Activated naive CD8-positive, alpha-beta T cell treated with anti-CD3 and anti-CD28 coated beads, Interleukin-2, amount 10 ng/mL, durations not matched to agents 7 days and 5 days (primary cell): ENCODE measurements around the gene SLC9A9. TPM values are rescaled to one million over a fixed set of nuclear protein-coding genes. Genes with fewer than 3 reads are reported as not detected.

Experiments used
- ATAC-seq: fragments of 150-1000 bp; cut with Tn5 transposase; one replicate; pipeline ENCODE4 v1.10.0; 2021; ENCODE audit warnings: low read depth, moderate library complexity
- POLR2A ChIA-PET: fragments of 350-600 bp; sonication (Branson Sonifier 250); formaldehyde crosslinking; loops from one replicate; lab custom pipeline; 2021; ENCODE audit warnings: antibody characterized with exemption; lab: Charles Lee
- DNase-seq: peaks from one replicate; pipeline ENCODE4 v3.0.0; 2021
- H3K27ac Mint-ChIP-seq: one replicate; pipeline ENCODE4 v1.8.0; 2022; ENCODE audit warnings: mild to moderate bottlenecking, mixed read lengths
- H3K27me3 Mint-ChIP-seq: one replicate; pipeline ENCODE4 v1.8.0; 2022; ENCODE audit warnings: mild to moderate bottlenecking, moderate library complexity, mixed read lengths
- H3K36me3 Mint-ChIP-seq: one replicate; pipeline ENCODE4 v1.8.0; 2021; ENCODE audit warnings: mild to moderate bottlenecking, mixed read lengths
- H3K4me1 Mint-ChIP-seq: one replicate; pipeline ENCODE4 v1.8.0; 2021; ENCODE audit warnings: mixed read lengths
- H3K4me3 Mint-ChIP-seq: one replicate; pipeline ENCODE4 v1.8.0; 2022; ENCODE audit warnings: mild to moderate bottlenecking, moderate library complexity, mixed read lengths
- H3K9me3 Mint-ChIP-seq: one replicate; pipeline ENCODE4 v1.8.0; 2021; ENCODE audit warnings: mixed read lengths
- total RNA-seq, 2 experiments: library from RNA; stranded (reverse); gene quantifications; one replicate each; pipeline ENCODE4 v1.2.3, GENCODE V29; 2021

The SLC9A9 gene
- total RNA-seq, 2 experiments from 2014 or later = 9.9 to 13.2 TPM

DNA sequence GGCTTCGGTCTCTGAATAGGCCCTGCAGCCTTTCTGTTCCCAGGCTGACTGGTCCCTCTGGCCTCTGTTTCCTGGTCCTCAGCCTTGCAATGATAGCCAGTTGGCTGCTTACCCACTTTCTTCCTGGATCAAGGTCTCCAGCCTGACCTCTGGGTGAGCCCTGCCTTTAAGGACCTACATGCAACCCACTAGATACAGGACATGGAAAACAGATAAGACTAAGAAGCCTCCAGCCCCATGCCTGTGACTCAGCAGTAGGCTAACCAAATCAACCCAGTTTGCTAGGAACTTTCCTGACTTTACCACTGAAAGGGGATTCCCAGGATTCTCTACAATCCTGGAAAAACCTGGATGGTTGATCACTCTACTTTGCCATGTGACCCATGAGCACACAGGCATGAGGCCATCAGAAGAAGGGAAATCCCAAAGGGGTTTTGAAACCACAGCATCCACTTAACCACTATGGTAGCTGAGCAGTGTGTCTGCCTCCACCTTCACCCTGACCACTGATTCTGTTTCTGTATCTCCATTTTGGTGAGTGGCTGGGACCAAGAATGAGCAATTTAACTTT lies 540.6 kb downstream of the SLC9A9 start:
- Mint-ChIP-seq H3K4me1 (peaks cover 4% of the 10 kb centered on the region), H3K27me3 (no peaks in the 10 kb centered on the region), H3K4me3 (no peak overlapping the region), H3K9me3 (no peaks in the 10 kb centered on the region), H3K27ac (no peak overlapping the region), H3K36me3 (no peaks in the 10 kb centered on the region)
- POLR2A ChIA-PET = no interaction called here
- ATAC-seq (peak; percentile 47), DNase-seq (no peak)

DNA sequence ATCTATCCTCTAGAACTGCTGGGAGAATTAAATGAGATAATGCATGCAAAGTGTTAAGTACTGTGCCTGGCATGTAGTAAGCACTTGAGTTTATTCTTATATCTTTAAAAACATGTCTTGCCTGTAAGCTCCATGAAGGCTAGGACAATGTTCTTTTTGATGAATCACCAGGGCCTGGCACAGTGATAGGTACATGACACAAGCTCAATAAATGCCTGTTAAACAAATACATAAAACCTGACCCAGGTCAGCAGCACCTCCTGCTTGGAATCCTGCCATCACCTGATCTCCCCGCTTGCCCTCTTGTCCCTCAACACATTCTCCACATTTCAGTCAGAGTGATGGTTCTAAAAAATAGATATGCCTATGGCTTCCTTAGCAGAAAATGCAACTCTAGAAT lies 541.9 kb downstream of the SLC9A9 start:
- Mint-ChIP-seq H3K27me3 (no peaks in the 10 kb centered on the region), H3K4me3 (no peak overlapping the region), H3K27ac (no peak overlapping the region), H3K9me3 (no peaks in the 10 kb centered on the region), H3K4me1 (peaks cover 8% of the 10 kb centered on the region), H3K36me3 (no peaks in the 10 kb centered on the region)
- DNase-seq (no peak), ATAC-seq (no peak)
- POLR2A ChIA-PET = no interaction called here

- Mint-ChIP-seq H3K4me1 (peaks cover 26% of the 10 kb centered on the region), H3K27me3 (no peaks in the 10 kb centered on the region), H3K9me3 (no peaks in the 10 kb centered on the region), H3K36me3 (peaks cover 1% of the 10 kb centered on the region), H3K4me3 (no peak overlapping the region), H3K27ac (no peak overlapping the region)
- no peak for DNase-seq
- no peak for ATAC-seq
- POLR2A ChIA-PET = no interaction called here
Measured at GRCh38 chr3:143302638-143303171, 545.6 kb downstream of the SLC9A9 start.

DNA sequence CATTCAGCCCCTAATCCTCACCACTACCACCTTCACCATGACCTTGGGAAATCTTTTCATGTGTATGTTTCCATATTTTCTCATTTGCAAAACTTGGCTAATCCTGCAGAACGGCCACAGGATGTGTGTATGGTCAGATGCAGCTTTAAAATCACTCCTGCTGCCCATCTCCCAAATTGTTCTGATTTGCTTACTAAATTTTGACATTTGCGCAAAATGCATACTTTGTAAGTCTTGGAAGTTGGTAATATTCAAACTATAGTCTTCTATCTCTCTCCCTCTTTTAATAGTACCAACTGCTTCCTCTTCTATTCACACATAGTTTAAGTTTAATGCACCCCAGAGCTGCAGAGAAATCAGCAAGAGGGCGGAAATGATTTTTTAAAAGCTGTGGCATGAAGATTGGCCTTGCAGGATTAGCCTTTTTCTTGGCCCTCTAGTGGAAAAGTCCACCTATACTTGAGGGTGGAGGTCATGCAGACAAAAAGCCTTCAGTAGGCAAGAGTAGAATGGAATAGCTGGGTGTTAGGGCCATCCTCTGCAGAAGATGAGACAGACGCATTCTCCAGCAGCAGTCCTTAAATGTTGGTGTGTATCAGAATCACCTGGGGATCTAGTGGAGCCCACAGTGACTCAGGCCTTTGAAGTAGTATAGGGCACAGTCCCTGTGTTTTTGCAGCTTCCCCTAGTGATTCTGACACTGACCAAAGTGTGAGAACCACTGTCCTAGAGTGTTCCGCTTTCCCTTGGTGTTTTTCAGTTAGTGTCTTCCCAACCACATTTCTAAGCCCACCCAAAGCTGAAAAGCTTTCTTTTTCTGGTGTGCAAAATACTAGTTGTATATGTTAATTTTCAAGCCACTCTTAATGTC lies 547.0 kb downstream of the SLC9A9 start:
- no peak for DNase-seq
- POLR2A ChIA-PET = interaction anchor here (1.1 kb wide), 1 partner anchor 9 kb away, joined by 3 read pairs; no protein-coding TSS in a partner anchor
- ATAC-seq = no peak

DNA sequence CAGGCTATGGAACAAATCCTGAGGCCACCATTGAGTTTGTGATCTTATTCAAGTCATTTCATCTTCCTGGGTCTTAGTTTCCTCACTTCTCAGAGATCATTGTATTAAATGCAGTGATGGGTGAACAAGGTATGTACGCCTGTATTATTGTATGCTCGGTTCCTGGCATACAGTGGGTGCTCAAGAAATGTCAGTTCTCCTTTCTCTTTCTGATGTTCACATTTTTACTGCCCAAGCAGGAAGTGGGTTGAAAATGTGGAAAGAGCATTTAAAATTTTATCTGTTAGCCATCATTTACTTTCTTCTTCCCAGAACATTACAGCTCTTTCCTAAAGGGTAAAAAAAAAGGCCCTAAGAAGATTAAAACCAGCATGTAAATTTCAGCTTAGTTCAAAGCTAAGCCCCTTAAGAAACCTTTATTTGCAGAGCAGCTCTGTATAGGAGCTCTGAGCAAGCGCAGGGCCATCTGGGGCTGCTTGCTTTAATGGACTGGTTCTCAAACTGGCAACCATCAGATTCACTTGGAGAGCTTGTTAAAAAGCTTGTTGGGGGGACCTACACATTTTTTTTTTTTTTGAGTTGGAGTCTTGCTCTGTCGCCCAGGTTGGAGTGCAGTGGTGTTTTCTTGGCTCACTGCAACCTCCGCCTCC lies 549.3 kb downstream of the SLC9A9 start:
- Mint-ChIP-seq H3K4me3 (peak overlapping the region; percentile 21), H3K27me3 (no peaks in the 10 kb centered on the region), H3K4me1 (peaks cover 36% of the 10 kb centered on the region), H3K27ac (peak overlapping the region; percentile 71), H3K36me3 (peaks cover 1% of the 10 kb centered on the region), H3K9me3 (no peaks in the 10 kb centered on the region)
- ATAC-seq (peak; percentile 49), DNase-seq (no peak)
- POLR2A ChIA-PET = interaction anchor here (0.7 kb wide), 1 partner anchor 136 kb away, joined by 3 read pairs; no protein-coding TSS in a partner anchor

More for the DNA sequence above, 547.0 kb downstream of the SLC9A9 start:
- peaks cover 1% of the 10 kb centered on the region for H3K36me3 Mint-ChIP-seq
- no peaks in the 10 kb centered on the region for H3K27me3 Mint-ChIP-seq
- H3K4me1 Mint-ChIP-seq = peaks cover 26% of the 10 kb centered on the region
- H3K27ac Mint-ChIP-seq = no peak overlapping the region
- no peaks in the 10 kb centered on the region for H3K9me3 Mint-ChIP-seq
- no peak overlapping the region for H3K4me3 Mint-ChIP-seq

GRCh38 chr3:143298380-143298779 lies 549.9 kb downstream of the SLC9A9 start:
- no peak for ATAC-seq
- H3K27ac Mint-ChIP-seq = no peak overlapping the region
- peaks cover 1% of the 10 kb centered on the region for H3K36me3 Mint-ChIP-seq
- H3K27me3 Mint-ChIP-seq = no peaks in the 10 kb centered on the region
- H3K4me3 Mint-ChIP-seq = peak overlapping the region; percentile 21
- POLR2A ChIA-PET = no interaction called here
- H3K9me3 Mint-ChIP-seq = no peaks in the 10 kb centered on the region
- no peak for DNase-seq
- H3K4me1 Mint-ChIP-seq = peaks cover 36% of the 10 kb centered on the region

DNA sequence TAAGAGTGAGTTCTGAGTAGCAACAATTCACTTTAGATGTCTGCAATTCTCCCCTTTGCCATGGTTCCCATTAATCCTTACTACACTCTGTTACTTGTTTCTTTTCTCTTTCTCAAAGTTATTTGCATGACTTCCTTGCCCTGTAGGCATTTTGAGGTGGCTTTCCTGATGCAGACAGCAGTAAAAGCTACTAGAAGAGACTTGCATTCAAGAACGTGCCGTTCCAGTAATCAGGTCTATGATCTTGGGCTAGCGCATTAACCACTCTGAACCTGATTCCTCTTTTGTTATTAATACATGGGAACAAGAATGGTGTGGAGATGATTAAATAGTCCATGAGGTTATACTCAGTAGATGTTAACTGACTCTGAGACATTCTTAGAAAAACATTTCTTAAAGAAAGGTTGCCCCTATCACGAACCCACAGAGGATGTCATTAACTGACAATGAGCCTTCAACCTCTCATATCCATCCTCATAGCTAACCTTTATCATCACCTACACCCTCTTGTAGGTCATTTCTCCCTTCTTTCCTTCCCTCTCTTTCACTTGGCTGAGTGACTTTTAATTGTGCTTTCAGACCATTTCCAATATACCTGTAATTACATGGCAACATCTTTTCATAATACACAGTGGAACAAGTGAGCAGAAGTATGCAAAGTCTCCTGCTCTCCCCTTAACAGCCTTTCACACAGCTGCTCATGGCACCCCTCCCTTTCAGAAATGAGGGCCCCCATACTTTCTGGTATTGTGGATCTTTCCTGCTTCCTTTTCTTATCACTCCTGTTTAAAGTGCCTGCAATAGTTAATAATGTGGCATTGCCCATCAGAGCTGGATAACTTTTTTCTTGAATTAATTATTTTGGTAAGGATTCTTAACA lies 552.8 kb downstream of the SLC9A9 start:
- POLR2A ChIA-PET = no interaction called here
- H3K27ac Mint-ChIP-seq = peak overlapping the region; percentile 57
- no peaks in the 10 kb centered on the region for H3K9me3 Mint-ChIP-seq
- DNase-seq (no peak), ATAC-seq (no peak)
- peaks cover 1% of the 10 kb centered on the region for H3K36me3 Mint-ChIP-seq
- H3K27me3 Mint-ChIP-seq = no peaks in the 10 kb centered on the region
- H3K4me3 Mint-ChIP-seq = no peak overlapping the region
- peaks cover 25% of the 10 kb centered on the region for H3K4me1 Mint-ChIP-seq

DNA sequence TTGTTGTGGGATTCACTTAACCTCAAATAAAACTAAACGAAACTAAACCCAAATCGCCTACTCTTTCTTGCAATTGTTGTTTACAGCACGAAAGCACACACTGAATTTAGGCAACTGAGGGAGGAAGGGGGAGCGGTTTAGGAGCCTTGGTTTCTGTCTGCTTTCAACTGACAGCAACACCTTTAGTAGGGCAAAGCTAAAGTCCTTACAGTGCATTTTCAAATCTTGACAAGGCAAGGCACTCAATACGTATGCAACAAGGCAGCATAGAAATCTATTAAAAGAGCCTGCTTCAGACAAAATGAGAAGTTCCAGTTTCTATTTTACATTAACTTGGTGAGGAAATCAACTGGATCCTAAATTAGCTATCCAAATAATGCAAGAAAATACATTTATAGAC lies 554.1 kb downstream of the SLC9A9 start:
- Mint-ChIP-seq H3K4me3 (peak overlapping the region; percentile 21), H3K36me3 (peaks cover 1% of the 10 kb centered on the region), H3K4me1 (peaks cover 20% of the 10 kb centered on the region), H3K9me3 (no peaks in the 10 kb centered on the region), H3K27ac (no peak overlapping the region), H3K27me3 (no peaks in the 10 kb centered on the region)
- DNase-seq (no peak), ATAC-seq (peak; percentile 44)
- POLR2A ChIA-PET = no interaction called here

- Mint-ChIP-seq H3K4me1 (peaks cover 12% of the 10 kb centered on the region), H3K36me3 (no peaks in the 10 kb centered on the region), H3K9me3 (no peaks in the 10 kb centered on the region), H3K27me3 (no peaks in the 10 kb centered on the region), H3K4me3 (no peak overlapping the region), H3K27ac (no peak overlapping the region)
- ATAC-seq = no peak
- POLR2A ChIA-PET = interaction anchor here (1.1 kb wide), 1 partner anchor 9 kb away, joined by 3 read pairs; no protein-coding TSS in a partner anchor
- DNase-seq = no peak
Measured at GRCh38 chr3:143291836-143292447, 556.3 kb downstream of the SLC9A9 start.

DNA sequence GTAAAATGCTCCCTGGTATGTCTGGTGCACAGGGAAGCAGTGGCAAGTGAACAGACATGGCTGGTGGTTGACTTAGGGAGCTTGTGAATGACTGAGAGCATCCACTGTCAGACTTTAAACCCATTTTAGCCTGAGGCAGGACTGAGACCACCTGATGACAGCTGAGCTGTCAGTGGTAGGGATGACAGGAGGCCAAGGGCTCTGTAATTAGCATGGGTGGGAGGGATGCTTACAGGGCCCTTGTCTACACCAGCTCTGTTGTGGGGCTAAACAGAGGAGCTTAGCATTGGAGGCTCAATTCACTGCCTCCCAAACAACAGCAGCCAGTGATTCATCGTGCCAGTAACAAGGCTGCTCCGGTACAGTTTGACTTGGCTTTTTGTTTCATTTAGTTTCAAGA lies 559.3 kb downstream of the SLC9A9 start:
- Mint-ChIP-seq H3K27me3 (no peaks in the 10 kb centered on the region), H3K27ac (no peak overlapping the region), H3K4me3 (no peak overlapping the region), H3K9me3 (no peaks in the 10 kb centered on the region), H3K36me3 (no peaks in the 10 kb centered on the region), H3K4me1 (no peaks in the 10 kb centered on the region)
- POLR2A ChIA-PET = no interaction called here
- DNase-seq (no peak), ATAC-seq (no peak)

DNA sequence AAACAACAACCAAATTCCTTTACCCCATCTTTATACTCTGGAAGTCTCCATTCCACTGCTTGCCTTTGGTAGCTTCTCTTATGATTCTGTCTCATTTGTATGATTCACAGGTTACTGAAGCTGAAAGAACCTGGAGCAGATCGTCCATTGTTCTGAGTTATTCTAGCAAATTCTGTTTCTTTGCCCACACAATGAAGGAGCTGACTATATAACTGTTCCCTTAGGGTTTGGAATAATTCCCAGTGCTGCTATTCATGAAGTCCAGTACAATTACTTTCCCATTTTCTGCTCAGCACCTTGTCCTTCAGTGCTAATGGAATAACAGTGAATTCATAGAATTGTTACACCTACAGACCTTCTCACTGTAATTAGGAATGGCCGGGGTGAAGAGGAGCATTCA lies 560.9 kb downstream of the SLC9A9 start:
- Mint-ChIP-seq H3K9me3 (no peaks in the 10 kb centered on the region), H3K4me1 (peaks cover under 1% of the 10 kb centered on the region), H3K27me3 (no peaks in the 10 kb centered on the region), H3K27ac (no peak overlapping the region), H3K36me3 (peaks cover 3% of the 10 kb centered on the region), H3K4me3 (no peak overlapping the region)
- DNase-seq = no peak
- no peak for ATAC-seq
- POLR2A ChIA-PET = no interaction called here

GRCh38 chr3:143286392-143287010 lies 561.8 kb downstream of the SLC9A9 start:
- H3K4me1 Mint-ChIP-seq = peaks cover 8% of the 10 kb centered on the region
- no peak for ATAC-seq
- peaks cover 6% of the 10 kb centered on the region for H3K36me3 Mint-ChIP-seq
- no peak overlapping the region for H3K27ac Mint-ChIP-seq
- H3K4me3 Mint-ChIP-seq = no peak overlapping the region
- POLR2A ChIA-PET = no interaction called here
- H3K9me3 Mint-ChIP-seq = no peaks in the 10 kb centered on the region
- DNase-seq = no peak
- H3K27me3 Mint-ChIP-seq = no peaks in the 10 kb centered on the region
